ENCODE measurements around the gene C19orf33.

C19orf33 gene

DNA sequence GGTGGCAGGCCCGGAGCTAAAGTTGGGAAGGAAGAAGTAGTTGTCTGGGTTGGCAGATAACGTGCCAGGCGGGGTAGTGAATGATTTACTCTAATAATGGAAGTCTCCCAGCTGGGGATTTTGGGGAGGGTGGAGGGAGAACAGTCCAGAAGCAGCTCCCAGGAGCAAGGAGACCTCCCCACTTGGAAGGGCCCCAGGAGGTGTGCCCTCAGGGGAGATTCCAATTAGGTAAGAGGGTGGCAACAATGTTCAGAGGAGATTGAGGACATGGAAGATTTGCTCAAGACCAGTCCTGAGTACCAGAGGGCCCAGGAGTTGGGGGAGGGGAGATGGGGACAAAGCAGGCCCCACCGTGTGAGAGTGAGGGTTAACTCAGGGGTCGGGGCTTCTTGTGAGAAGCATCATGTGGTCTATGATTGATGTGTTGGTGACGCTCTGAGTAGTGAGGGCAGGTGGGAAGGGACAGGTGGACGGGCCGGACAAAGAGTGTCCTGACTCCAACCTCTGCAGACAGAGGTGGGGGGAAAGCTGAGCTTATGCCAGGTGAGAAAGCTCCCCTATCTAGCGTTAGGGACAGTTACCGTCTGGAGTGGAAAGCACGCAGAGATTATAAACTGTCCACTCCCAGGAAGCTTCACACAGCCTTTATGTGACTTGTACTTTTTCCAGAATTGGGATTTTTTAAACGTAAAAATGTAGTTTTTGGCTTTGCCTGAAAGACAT lies 36.1 kb upstream of the C19orf33 start:
- Histone ChIP-seq H4K20me1 (ENCODE audit: insufficient read depth, low read length) (no peaks in the 10 kb centered on the region), H3K4me3 (ENCODE audit: low read length) (no peak overlapping the region), H3K79me2 (ENCODE audit: low read length) (no peaks in the 10 kb centered on the region), H3K36me3 (replicated peaks; ENCODE audit: insufficient read depth, low read length) (no peaks in the 10 kb centered on the region), H3K9me3 (replicated peaks; ENCODE audit: insufficient read depth, low read length) (no peaks in the 10 kb centered on the region), H3K27ac (ENCODE audit: low read length) (no peak overlapping the region), H3K4me1 (ENCODE audit: low read length) (0 out of 2 replicates have a peak, but pooled peaks cover 2% of the 10 kb centered on the region), H3K9ac (ENCODE audit: low read length) (no peak overlapping the region), H3F3A (ENCODE audit: insufficient read depth, low read length) (no peaks in the 10 kb centered on the region), H3K9me2 (replicated peaks; ENCODE audit: insufficient read depth, low read length) (no peaks in the 10 kb centered on the region), H3K27me3 (replicated peaks; ENCODE audit: insufficient read depth, low read length) (no peaks in the 10 kb centered on the region), H3K4me2 (ENCODE audit: low read depth, low read length) (no peak overlapping the region), H2AFZ (ENCODE audit: low read length) (no peak overlapping the region)
- DNase-seq = no peak
- TF ChIP-seq EZH2 (optimal IDR thresholded peaks at IDR 0.05; ENCODE audit: low read depth, low read length) (no peak), EZH2phosphoT487 (IDR thresholded peaks at IDR 0.05; ENCODE audit: low read length) (no peak)
- TF ChIP-seq, protein P1, sequence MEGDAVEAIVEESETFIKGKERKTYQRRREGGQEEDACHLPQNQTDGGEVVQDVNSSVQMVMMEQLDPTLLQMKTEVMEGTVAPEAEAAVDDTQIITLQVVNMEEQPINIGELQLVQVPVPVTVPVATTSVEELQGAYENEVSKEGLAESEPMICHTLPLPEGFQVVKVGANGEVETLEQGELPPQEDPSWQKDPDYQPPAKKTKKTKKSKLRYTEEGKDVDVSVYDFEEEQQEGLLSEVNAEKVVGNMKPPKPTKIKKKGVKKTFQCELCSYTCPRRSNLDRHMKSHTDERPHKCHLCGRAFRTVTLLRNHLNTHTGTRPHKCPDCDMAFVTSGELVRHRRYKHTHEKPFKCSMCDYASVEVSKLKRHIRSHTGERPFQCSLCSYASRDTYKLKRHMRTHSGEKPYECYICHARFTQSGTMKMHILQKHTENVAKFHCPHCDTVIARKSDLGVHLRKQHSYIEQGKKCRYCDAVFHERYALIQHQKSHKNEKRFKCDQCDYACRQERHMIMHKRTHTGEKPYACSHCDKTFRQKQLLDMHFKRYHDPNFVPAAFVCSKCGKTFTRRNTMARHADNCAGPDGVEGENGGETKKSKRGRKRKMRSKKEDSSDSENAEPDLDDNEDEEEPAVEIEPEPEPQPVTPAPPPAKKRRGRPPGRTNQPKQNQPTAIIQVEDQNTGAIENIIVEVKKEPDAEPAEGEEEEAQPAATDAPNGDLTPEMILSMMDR (IDR thresholded peaks at IDR 0.05; ENCODE audit: low read length) = no peak

DNA sequence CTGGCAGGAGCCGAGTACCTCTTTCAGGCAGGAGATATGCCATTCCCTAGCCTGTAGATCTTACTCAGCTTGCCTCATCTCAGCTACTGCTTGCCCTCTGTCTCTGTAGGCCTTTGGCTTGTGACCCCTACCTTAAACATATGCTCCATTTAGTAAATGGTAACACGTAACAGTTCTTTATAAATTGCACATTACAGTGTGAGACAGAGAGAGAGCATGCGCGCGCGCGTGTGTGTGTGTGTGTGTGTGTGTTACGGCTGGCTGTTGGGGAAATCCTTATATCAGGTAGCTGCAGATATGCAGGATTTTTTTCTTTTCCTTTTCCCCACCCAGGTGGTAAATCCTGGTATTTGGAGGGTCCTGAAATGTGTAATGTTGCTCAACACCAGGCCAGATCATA lies 35.5 kb upstream of the C19orf33 start:
- DNase-seq = no peak
- Histone ChIP-seq H3K9me3 (replicated peaks; ENCODE audit: insufficient read depth, low read length) (no peaks in the 10 kb centered on the region), H3K4me2 (ENCODE audit: low read depth, low read length) (no peak overlapping the region), H3K27me3 (replicated peaks; ENCODE audit: insufficient read depth, low read length) (no peaks in the 10 kb centered on the region), H3K9me2 (replicated peaks; ENCODE audit: insufficient read depth, low read length) (no peaks in the 10 kb centered on the region), H3K4me3 (ENCODE audit: low read length) (no peak overlapping the region), H4K20me1 (ENCODE audit: insufficient read depth, low read length) (no peaks in the 10 kb centered on the region), H3K9ac (ENCODE audit: low read length) (no peak overlapping the region), H3K36me3 (replicated peaks; ENCODE audit: insufficient read depth, low read length) (no peaks in the 10 kb centered on the region), H2AFZ (ENCODE audit: low read length) (no peak overlapping the region), H3K27ac (ENCODE audit: low read length) (no peak overlapping the region), H3F3A (ENCODE audit: insufficient read depth, low read length) (no peaks in the 10 kb centered on the region), H3K79me2 (ENCODE audit: low read length) (no peaks in the 10 kb centered on the region), H3K4me1 (ENCODE audit: low read length) (0 out of 2 replicates have a peak, but pooled peaks cover 2% of the 10 kb centered on the region)
- TF ChIP-seq, protein P1 (IDR thresholded peaks at IDR 0.05; ENCODE audit: low read length) = no peak
- TF ChIP-seq EZH2phosphoT487 (IDR thresholded peaks at IDR 0.05; ENCODE audit: low read length) (no peak), EZH2 (optimal IDR thresholded peaks at IDR 0.05; ENCODE audit: low read depth, low read length) (no peak)

DNA sequence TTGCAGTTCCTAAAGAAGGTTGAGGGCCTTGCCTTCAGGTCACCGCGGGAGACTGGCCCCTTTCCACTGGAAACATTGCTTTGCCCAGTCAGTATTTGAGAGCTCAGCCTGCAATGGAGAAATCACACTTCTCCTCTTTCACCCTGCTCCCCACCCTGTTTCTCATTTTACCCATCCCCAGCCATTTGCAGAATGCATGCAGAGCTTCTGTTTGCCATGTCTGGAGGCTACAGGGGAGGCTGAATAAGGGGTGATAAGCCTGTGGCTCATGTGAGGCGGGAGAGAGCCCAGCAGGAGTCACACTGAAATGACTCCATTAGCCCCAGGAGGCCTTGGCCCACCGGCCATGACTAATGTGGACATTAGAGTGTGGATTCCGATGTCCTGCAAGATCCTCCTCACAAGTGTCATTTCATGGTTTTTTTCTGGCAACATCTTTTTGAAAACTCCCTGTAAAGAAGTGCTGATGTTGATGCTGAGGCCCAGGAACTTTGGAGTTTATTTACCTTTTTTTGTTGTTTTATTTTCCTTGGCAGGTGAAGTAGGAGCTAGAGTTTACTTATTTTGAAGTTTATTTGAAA lies 33.4 kb upstream of the C19orf33 start:
- no peaks in the 10 kb centered on the region for H4K20me1 ChIP-seq (ENCODE audit: insufficient read depth, low read length)

More for the DNA sequence above, 33.4 kb upstream of the C19orf33 start:
- Histone ChIP-seq H3K27ac (ENCODE audit: low read length) (no peak overlapping the region), H3K9ac (ENCODE audit: low read length) (no peak overlapping the region), H3K4me2 (ENCODE audit: low read depth, low read length) (no peak overlapping the region), H3K27me3 (replicated peaks; ENCODE audit: insufficient read depth, low read length) (no peaks in the 10 kb centered on the region), H3K79me2 (ENCODE audit: low read length) (no peaks in the 10 kb centered on the region), H2AFZ (ENCODE audit: low read length) (no peak overlapping the region), H3K4me3 (ENCODE audit: low read length) (no peak overlapping the region), H3F3A (ENCODE audit: insufficient read depth, low read length) (no peaks in the 10 kb centered on the region), H3K9me3 (replicated peaks; ENCODE audit: insufficient read depth, low read length) (no peaks in the 10 kb centered on the region), H3K4me1 (ENCODE audit: low read length) (no peaks in the 10 kb centered on the region), H3K9me2 (replicated peaks; ENCODE audit: insufficient read depth, low read length) (no peaks in the 10 kb centered on the region), H3K36me3 (replicated peaks; ENCODE audit: insufficient read depth, low read length) (no peaks in the 10 kb centered on the region)
- TF ChIP-seq EZH2 (optimal IDR thresholded peaks at IDR 0.05; ENCODE audit: low read depth, low read length) (no peak), EZH2phosphoT487 (IDR thresholded peaks at IDR 0.05; ENCODE audit: low read length) (no peak)
- TF ChIP-seq, protein P1 (IDR thresholded peaks at IDR 0.05; ENCODE audit: low read length) = no peak
- no peak for DNase-seq
